C4-2B (cell line): ENCODE measurements around the gene TTLL6.
A peak's percentile ranks its signal among the peaks of the same experiment; 100 is the strongest.

ENCODE experiments used
- H3K27ac ChIP-seq: fragments of 450-650 bp; 2 replicates; pipeline ENCODE4 v1.5.1; 2017
- ZFX ChIP-seq: fragments of 450-650 bp; IDR thresholded peaks from 2 replicates; pipeline ENCODE4 v1.6.1; 2017
- TF ChIP-seq, protein P1 (sequence below): fragments of 450-650 bp; conservative IDR thresholded peaks from 2 replicates; pipeline ENCODE4 v1.5.1; 2017; ENCODE audit warnings: mild to moderate bottlenecking

TTLL6 gene

DNA sequence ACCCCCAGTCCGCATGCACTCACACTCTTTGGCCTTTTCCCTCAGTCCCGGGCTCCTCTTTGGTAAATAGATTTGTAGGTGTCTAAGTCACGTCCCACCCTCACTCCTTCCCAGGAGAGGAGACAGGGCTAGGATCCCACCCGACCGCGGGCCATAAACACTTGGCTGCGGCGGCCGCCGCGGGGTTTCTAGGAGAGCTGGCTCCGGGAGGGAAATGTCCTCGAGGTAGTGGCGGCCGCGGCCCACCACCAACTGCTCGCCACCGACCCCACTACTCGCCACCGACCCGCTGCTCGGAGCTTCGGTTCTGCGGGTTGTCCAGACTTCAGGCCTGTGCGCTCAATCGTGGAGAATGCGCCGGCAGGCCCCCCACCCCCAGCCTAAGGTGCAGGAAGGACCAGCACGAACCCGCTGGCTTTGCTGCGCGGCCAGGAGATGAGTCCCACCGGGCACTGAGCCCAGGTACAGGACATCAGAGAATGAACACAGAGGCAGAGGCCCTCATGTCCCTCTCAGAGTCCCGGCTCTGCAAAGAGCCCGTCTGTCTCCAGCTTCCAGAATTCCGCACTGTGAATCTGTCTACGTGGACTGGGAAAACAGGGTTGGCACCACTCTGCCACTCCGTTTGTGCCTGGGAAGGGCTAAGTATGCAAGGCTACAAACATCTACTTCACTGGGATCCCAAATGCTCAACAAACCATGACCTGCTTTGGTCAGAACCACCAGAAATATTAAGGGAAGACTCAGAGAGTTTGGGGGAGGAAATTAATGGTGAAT lies 91.6 kb downstream of the TTLL6 start:
- TF ChIP-seq, protein P1, sequence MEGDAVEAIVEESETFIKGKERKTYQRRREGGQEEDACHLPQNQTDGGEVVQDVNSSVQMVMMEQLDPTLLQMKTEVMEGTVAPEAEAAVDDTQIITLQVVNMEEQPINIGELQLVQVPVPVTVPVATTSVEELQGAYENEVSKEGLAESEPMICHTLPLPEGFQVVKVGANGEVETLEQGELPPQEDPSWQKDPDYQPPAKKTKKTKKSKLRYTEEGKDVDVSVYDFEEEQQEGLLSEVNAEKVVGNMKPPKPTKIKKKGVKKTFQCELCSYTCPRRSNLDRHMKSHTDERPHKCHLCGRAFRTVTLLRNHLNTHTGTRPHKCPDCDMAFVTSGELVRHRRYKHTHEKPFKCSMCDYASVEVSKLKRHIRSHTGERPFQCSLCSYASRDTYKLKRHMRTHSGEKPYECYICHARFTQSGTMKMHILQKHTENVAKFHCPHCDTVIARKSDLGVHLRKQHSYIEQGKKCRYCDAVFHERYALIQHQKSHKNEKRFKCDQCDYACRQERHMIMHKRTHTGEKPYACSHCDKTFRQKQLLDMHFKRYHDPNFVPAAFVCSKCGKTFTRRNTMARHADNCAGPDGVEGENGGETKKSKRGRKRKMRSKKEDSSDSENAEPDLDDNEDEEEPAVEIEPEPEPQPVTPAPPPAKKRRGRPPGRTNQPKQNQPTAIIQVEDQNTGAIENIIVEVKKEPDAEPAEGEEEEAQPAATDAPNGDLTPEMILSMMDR, result no peak
- TF ChIP-seq ZFX, result peak; percentile 15; the same call in 1 of the 2 replicates
- peak overlapping the region; percentile 98 for H3K27ac ChIP-seq

DNA sequence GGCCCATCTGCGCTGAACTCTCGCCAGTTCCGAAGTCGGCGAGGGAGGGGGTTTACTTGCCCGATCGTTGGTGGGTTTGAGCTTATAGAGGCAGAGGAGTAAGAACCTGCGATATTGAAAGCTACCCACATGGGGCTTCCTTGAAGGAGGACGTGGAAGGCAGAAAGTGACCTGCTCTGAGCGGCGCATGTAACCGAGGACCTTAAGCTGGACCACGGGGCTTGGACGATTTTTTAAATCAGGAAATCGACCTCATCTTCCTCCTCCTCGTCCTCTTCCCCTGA lies 92.1 kb downstream of the TTLL6 start:
- peak overlapping the region; percentile 98 for H3K27ac ChIP-seq
- TF ChIP-seq, protein P1, result no peak
- TF ChIP-seq ZFX, result no peak

DNA sequence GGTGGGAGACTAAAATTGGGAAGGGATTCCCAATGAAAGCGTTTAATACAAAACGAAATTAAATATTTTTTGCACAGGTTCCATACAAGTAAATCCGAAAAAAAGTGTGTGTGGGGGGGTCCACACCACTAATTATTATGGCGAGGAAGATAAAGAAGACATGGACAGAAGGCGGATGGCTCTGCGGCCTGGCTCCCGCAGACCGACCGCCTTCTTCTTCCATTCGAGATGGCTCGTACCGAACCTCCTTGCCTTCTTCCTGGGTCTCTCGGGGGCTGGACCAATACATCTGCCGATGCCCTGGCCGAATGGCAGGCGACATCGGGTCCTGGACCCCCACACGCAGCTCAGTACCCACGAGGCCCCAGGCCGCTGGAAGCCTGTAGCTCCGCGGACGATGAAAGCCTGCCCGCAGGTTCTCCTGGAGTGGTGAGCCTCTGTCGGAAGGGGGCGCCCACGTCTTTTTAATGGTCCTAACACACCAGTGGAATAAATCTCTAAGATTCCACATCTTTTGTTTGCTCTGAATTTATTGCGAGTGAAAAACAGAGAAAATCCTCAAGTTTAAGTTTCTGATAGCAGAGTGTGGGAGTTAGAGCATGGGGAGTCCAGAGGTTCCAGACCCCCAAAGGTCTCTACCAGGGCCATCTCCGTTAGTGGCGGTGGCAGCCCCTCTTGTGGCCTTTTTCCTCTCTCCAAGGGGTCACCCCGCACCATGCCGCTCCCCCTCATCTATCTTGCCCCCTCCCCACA lies 92.6 kb downstream of the TTLL6 start:
- H3K27ac ChIP-seq, result peak overlapping the region; percentile 98
- no peak for TF ChIP-seq ZFX
- TF ChIP-seq, protein P1, result peak; percentile 88

DNA sequence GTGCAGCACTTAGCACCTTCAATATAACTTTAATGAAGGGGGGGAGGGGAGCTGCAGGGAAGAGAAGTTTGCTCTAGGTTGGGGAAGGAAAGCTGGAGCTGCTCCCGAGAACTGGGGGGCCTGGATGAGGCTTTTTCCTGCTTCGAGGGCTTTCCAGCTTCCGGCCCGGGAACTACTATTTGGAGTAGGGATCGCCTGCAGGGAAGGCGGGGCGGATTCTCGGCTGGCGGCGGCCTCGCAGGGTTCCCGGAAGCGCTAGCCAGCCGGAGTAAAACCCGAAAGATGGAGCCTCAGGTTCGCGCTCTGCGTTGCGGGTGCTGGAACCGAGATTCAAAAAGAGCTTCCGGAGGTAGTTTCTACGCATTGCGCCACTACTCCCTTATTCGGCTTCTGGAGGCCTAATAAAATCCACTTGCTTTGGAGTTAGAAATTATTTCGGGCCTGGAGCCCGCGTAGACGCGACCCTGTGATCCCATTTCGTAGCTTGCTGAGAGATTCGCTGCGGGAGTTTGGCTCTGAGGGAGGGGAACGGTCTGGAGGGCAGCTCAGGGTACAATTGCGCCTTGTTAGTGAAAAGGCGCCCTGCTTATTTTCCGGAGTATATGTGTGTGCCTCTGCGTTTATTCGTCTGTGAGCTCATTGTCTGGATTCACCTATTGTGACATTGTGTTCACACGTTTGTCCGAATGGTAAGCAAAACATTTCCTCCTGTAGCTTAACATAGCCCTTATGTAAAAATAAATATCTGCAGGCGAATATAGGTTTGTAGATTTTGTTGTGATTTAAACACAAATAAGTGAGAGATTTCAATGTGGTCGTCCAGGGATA lies 93.4 kb downstream of the TTLL6 start:
- peak overlapping the region; percentile 98 for H3K27ac ChIP-seq
- TF ChIP-seq, protein P1, result no peak
- TF ChIP-seq ZFX, result no peak; the same call in 1 of the 2 replicates

DNA sequence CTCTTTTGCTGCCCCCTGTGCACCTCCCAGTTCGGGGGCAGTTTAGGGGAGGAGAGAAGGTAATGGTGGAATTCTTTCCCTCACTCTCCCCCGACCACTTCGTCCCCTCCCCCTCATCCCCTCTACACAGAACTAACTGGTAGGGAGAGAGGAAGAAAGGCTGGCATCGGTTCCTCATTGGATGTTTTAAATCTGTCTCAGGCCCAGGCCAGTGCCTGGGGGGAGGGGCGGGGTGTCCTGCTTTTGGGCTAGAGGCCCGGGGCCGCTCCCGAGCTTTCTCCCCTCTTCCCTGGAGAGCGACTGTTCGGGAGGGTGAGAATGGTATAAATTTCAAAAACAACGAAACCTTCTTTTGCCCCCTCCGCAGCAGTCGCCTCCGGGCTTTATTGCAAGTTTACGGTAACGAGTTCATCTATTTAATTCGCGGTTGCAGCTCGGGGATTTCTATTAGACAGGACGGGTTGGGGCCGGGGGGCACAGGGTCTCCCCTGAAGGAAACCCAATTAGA lies 94.1 kb downstream of the TTLL6 start, which contains the start of gene PRAC2:
TSS of gene PRAC2 (plus strand) at position 271 of the 508 bp plus-strand sequence. CDS start 1,226 bp downstream, outside the sequence.
- peak within 1 kb of the TSS; percentile 98 for H3K27ac ChIP-seq
- TF ChIP-seq ZFX, result 0 out of 2 replicates have a peak, but pooled peaks have one; percentile 4
- TF ChIP-seq, protein P1, result no peak

DNA sequence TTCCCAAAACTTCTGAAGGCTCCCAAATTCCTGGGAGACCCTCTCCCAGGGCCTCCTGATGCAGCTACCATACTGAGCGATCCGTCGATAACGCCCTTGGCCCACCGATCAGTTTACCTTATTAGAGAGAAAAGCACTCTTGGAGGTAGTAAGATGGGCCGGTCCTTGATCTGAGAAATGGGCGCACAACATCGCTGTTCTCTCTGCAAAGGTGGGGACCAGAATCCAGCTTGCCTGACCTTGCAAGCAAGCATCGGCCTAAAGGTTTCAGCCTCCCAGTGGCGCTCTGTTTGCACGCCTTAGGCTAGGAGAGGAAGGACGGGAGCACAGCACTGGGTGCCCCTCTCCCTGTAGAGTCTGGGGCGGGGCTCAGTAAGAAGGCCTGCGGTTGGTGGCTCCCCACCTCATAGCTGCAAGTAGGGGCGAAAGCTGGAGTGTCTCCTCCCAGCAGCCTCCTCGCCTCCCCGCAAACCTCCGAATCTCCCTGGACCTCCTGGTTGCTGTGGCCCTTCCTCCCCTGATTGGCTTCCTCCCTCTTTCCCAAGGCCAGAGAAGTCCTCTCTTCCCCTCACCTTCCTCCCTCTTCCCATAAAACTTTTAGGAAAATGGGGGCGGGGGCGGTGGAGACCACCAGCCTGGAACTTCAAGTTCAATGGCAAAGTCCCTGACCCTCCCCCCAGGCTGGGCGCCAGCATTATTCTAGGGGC lies 94.7 kb downstream of the TTLL6 start, which contains the start of gene PRAC1:
TSS of gene PRAC1 (minus strand) at position 318 of the 707 bp plus-strand sequence. CDS start at position 192, 126 bp downstream.
- peak within 1 kb of the TSS; percentile 98 for H3K27ac ChIP-seq
- TF ChIP-seq ZFX, result 0 out of 2 replicates have a peak, but pooled peaks have one; percentile 6
- TF ChIP-seq, protein P1, result no peak
